Urinary bladder (tissue), 4 donors: Measurements from ENCODE around the gene PARP12. TPM values are rescaled to one million over a fixed set of nuclear protein-coding genes. Genes with fewer than 3 reads are reported as not detected.

Experiments used
- DNase-seq: peaks from one replicate; pipeline ENCODE4 v3.0.0-alpha.2; 2015; ENCODE audit errors: extremely low spot score
- H3K27ac ChIP-seq: one replicate; pipeline ENCODE4 v1.5.1; 2013; ENCODE audit warnings: low read depth, mild to moderate bottlenecking, moderate library complexity
- H3K36me3 ChIP-seq: one replicate; pipeline ENCODE4 v1.6.1; 2013; ENCODE audit warnings: mild to moderate bottlenecking, moderate library complexity; ENCODE audit not compliant: insufficient read depth
- H3K4me1 ChIP-seq: one replicate; pipeline ENCODE4 v1.6.1; 2013; ENCODE audit warnings: mild to moderate bottlenecking, moderate library complexity; ENCODE audit not compliant: insufficient read depth
- H3K4me3 ChIP-seq: one replicate; pipeline ENCODE4 v1.5.1; 2013; ENCODE audit warnings: low read depth, low read length
- WGBS: extraction: QIAGEN DNeasy Blood & Tissue Kit; methylation state at CpG from one replicate; pipeline ENCODE4 v1.1.7; 2013; 5-methylcytosine and 5-hydroxymethylcytosine counted together
- polyA plus RNA-seq: library from polyadenylated mRNA; stranded (reverse); fragments of 200-250 nt; gene quantifications from one replicate; pipeline ENCODE4 v1.2.3, GENCODE V29; 2013
- total RNA-seq: library from RNA; depleted of rRNA; stranded (reverse); fragments of >200 nt; gene quantifications from one replicate; pipeline ENCODE4 v1.2.3, GENCODE V29; 2014
- donor health status: healthy with polysubstance abuse.
- donor health status: healthy.

PARP12 gene
- total and polyA plus RNA-seq, 2 donors = 13.4 to 33.0 TPM

DNA sequence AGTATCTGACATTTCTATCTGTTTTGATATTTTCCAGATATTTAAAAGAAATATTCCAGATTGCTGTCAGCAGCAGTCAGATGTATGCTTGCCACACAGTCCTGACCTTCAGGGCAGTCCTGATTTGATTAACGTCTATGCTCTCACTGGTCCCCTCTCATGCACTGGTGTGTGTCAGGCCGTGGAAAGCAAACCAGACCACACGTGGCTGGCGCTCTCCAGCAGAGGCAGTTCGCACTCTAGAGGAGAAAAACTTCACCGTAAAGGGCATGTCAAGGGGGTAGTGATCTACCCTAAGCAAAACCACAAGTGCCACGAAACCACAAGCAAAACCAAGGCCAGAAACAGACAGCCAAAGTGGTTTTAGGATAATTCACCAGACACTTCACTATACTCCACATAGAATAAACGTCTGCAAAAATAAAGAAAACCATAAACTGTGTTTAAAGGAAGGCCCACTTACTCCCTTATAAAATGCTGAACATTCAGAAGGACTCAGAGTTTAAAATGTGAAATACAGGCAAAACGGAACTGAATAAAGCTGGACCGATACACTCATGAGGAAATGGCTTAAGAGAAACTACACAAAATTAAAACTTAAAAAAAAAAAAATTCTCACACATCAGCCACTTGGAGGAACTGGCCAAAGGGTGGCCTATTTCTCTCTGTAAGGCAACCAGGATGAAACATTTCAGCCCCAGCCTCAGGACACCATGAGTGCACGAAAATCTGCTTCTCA lies 26.4 kb downstream of the PARP12 start:
- 81% methylated on average over 11 of the region's 11 CpGs for WGBS
- no peak for DNase-seq
- Histone ChIP-seq H3K36me3 (no peaks in the 10 kb centered on the region), H3K27ac (no peak overlapping the region), H3K4me1 (no peaks in the 10 kb centered on the region), H3K4me3 (no peak overlapping the region)

DNA sequence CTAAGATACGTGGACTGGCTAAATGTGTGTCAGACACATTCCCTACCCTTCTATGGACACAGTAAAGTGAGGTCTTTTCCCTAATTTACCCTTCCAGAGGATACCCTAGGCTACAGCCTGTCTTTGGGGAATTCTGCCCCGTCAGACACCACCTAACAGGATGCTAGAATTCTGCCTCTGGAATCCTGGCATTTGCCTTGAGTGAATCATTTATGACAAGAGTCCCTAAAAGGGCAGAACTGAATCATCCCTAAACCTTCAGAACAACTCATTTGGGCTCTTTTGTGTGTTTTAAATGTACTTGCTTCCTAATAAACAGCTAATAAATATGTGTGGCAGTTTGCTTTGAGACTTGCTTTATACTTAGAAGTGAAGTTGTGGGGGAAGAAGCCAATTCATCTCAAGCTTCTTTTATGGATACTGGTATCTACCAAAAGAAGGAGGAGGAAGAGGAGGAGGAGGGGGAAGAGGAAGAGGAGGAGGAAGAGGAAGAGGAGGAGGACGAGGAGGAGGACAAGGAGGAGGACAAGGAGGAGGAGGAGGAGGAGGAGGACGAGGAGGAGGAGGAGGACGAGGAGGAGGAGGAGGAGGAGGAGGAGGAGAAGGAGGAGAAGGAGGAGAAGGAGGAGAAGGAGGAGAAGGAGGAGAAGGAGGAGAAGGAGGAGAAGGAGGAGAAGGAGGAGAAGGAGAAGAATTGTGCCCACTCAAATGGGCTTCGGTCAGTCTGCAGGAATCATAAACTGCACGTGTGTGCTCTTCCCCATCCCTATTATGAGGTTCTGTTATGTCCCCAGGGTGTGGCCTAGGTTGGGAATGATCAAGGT lies 27.1 kb downstream of the PARP12 start:
- no peak overlapping the region for H3K27ac ChIP-seq
- no peaks in the 10 kb centered on the region for H3K36me3 ChIP-seq
- no peak for DNase-seq
- H3K4me3 ChIP-seq = no peak overlapping the region
- H3K4me1 ChIP-seq = no peaks in the 10 kb centered on the region
- WGBS = 85% methylated on average over 4 of the region's 7 CpGs

DNA sequence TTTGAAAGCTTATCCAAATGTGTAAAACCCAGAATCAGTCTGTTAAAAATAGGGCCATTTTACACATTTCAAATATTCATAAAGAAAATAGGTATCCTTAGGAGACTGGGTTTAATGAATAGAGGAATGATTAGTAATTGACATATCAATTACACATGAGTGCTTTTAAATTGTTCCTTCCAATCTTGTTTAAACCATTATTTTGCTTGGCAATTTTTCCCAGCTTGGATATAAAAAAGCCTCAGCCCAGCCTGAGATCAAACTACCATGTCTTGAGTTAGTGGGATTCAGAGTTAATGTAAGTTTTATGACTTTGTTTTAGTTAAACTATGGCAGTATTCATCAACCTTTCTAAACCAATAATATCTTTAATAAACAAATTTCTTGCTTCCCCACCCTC lies 28.3 kb downstream of the PARP12 start:
- H3K4me3 ChIP-seq = no peak overlapping the region
- no peaks in the 10 kb centered on the region for H3K36me3 ChIP-seq
- H3K4me1 ChIP-seq = no peaks in the 10 kb centered on the region
- DNase-seq = no peak
- H3K27ac ChIP-seq = no peak overlapping the region

DNA sequence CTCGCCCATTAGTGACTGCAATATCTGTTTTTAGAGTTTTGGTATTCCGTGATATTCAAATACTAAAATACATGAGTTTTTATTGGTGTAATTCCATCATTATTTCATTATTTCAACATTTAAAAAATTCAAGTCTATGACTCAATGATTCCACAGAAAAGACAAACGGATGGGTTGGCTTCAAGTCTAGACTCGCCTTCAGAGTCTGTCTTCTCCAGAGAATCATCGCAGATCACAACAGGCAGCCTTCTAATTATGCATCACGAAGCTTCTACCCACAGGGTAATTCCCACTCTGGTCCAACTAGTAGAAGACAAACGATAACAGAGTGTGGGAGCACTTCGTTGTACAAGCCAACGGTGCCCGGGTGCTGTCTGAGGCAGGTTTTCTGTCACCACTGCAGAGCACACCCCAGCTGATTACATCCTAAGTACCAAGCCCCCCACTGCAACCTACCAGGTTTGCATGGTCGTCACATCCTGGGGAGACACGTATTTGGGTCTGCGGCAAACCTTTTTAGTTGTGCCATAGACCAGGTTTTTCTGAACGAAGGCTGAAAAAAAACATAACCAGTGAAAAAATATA lies 28.9 kb downstream of the PARP12 start:
- WGBS = 96% methylated on average over 14 of the region's 14 CpGs
- H3K36me3 ChIP-seq = no peaks in the 10 kb centered on the region

GRCh38 chr7:140033036-140033435 lies 29.7 kb downstream of the PARP12 start:
- Histone ChIP-seq H3K4me3 (no peak overlapping the region), H3K36me3 (peaks cover 1% of the 10 kb centered on the region), H3K27ac (no peak overlapping the region), H3K4me1 (no peaks in the 10 kb centered on the region)
- DNase-seq = no peak
- WGBS = 91% methylated on average over 8 of the region's 8 CpGs

More for the DNA sequence above, 28.9 kb downstream of the PARP12 start:
- no peak overlapping the region for H3K27ac ChIP-seq
- H3K4me3 ChIP-seq = no peak overlapping the region
- no peak for DNase-seq
- H3K4me1 ChIP-seq = no peaks in the 10 kb centered on the region

DNA sequence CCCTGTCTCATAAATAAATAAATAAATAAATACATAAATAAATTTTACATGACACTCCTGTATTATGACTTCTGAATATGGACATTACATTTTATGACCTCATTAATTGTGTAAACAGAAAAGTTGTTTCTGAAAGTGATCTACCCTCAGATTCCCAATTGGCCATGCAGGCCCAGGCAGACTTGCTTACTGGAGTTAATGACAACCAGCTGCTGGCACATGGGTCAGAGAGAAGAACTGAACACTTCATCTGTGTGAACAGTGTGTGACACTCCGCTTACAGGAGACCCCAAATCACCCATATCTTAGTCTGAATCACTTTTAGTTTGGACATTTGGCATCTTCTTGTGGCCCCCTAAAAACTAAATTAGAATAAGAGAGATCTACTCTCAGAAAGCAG lies 31.4 kb downstream of the PARP12 start:
- H3K36me3 ChIP-seq = peaks cover 2% of the 10 kb centered on the region
- no peak overlapping the region for H3K27ac ChIP-seq
- no peak for DNase-seq
- H3K4me1 ChIP-seq = no peaks in the 10 kb centered on the region
- no peak overlapping the region for H3K4me3 ChIP-seq
- 89% methylated on average over 1 of the region's 1 CpG for WGBS

DNA sequence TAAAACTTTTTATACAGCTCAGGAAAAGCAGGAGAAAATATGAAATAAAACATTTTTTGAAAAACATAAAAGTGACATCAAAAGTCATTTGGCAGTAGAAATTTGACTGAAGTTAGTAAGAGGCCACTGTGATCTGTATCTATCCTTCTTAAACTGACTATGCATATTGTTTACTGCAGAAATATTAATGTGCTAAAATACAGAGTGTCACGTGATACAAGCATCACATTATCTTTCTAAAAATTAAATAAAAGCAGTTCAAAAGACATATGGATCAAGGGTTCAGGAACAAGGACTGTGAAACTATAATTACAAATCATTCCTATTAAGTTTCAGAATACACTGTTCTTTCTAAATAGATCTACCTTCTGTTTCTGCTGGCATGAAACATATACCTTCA lies 33.7 kb downstream of the PARP12 start:
- Histone ChIP-seq H3K4me1 (no peaks in the 10 kb centered on the region), H3K4me3 (no peak overlapping the region), H3K36me3 (peaks cover 5% of the 10 kb centered on the region), H3K27ac (no peak overlapping the region)
- DNase-seq = no peak
- 73% methylated on average over 1 of the region's 1 CpG for WGBS

GRCh38 chr7:140028311-140028710 lies 34.4 kb downstream of the PARP12 start:
- WGBS = 92% methylated on average over 4 of the region's 4 CpGs
- H3K4me3 ChIP-seq = no peak overlapping the region
- H3K36me3 ChIP-seq = peaks cover 5% of the 10 kb centered on the region
- H3K27ac ChIP-seq = no peak overlapping the region
- DNase-seq = no peak
- H3K4me1 ChIP-seq = no peaks in the 10 kb centered on the region

- no peak for DNase-seq
- H3K36me3 ChIP-seq = peaks cover 5% of the 10 kb centered on the region
- H3K27ac ChIP-seq = no peak overlapping the region
- H3K4me3 ChIP-seq = no peak overlapping the region
- 74% methylated on average over 9 of the region's 9 CpGs for WGBS
- H3K4me1 ChIP-seq = no peaks in the 10 kb centered on the region
Observed at GRCh38 chr7:140027858-140028257, 34.9 kb downstream of the PARP12 start.

GRCh38 chr7:140026935-140027334 lies 35.8 kb downstream of the PARP12 start:
- no peak for DNase-seq
- Histone ChIP-seq H3K4me1 (no peaks in the 10 kb centered on the region), H3K4me3 (no peak overlapping the region), H3K27ac (no peak overlapping the region), H3K36me3 (peaks cover 5% of the 10 kb centered on the region)
- 97% methylated on average over 9 of the region's 9 CpGs for WGBS

- H3K36me3 ChIP-seq = peaks cover 5% of the 10 kb centered on the region
- no peak overlapping the region for H3K27ac ChIP-seq
- H3K4me1 ChIP-seq = no peaks in the 10 kb centered on the region
- DNase-seq = no peak
- 93% methylated on average over 12 of the region's 12 CpGs for WGBS
- H3K4me3 ChIP-seq = no peak overlapping the region
Observed at GRCh38 chr7:140025814-140026433, 36.8 kb downstream of the PARP12 start.

- 94% methylated on average over 4 of the region's 4 CpGs for WGBS
Observed at GRCh38 chr7:140025241-140025640, 37.5 kb downstream of the PARP12 start.

DNA sequence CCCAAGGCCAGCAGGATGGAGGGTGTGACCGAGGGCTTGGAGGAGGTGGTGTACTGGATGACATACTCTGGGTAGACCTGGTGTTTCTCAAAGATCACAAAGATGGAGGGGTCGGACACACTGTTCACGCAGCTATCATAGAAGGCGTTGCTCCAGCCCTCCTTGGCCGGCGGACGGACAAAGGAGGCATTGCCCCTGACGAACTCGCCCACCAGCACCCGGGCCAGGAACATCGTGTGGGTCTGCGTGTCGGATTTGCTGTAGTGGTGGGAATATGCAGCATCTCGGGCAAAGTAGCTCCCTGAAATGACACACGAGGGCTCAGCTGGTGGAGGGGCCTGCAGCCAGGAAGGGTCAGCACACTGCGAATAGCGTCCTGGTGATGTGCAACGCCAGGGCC lies 38.2 kb downstream of the PARP12 start:
- H3K27ac ChIP-seq = no peak overlapping the region
- no peak overlapping the region for H3K4me3 ChIP-seq
- H3K36me3 ChIP-seq = peaks cover 5% of the 10 kb centered on the region
- no peaks in the 10 kb centered on the region for H3K4me1 ChIP-seq
- 93% methylated on average over 18 of the region's 18 CpGs for WGBS
- no peak for DNase-seq

More at GRCh38 chr7:140025241-140025640, 37.5 kb downstream of the PARP12 start:
- Histone ChIP-seq H3K4me1 (no peaks in the 10 kb centered on the region), H3K36me3 (peaks cover 5% of the 10 kb centered on the region), H3K4me3 (no peak overlapping the region), H3K27ac (no peak overlapping the region)
- DNase-seq = no peak
